ENCODE data around the gene SPTBN5. TPM values are rescaled to one million over a fixed set of nuclear protein-coding genes. Genes with fewer than 3 reads are reported as not detected.

The SPTBN5 gene
- total RNA-seq, 1 experiment from 2014 or later = 1.2 TPM

DNA sequence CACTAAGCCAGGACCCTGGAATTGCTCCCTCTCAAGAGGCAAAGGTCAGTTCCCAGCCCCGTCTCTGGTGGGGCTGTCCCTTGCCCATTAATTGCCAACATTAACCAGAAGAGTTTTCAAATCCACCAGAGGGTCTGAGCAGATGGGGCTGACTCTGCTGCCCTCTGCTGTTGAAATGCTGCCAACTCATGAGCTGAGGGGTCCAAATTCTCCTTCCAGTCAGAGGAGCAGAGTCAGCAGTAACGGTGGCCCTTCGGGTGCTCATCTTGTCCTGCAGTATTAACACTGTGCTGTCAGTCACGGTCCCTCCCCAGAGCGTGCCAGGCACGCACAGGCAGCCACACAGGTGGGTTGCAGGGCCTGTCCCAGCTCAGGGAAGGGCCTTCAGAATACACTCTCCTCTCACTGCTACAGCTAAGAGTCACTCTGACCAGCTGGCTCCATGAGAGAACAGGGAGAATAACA is 10.7 kb upstream of the SPTBN5 start:
- POLR2A ChIA-PET = interaction anchor here (0.7 kb wide), 1 partner anchor 85 kb away, joined by 3 read pairs; no protein-coding TSS in a partner anchor
- H3K9me3 Mint-ChIP-seq = no peaks in the 10 kb centered on the region
- H3K27ac Mint-ChIP-seq = peak overlapping the region; percentile 86
- peaks cover 42% of the 10 kb centered on the region for H3K36me3 Mint-ChIP-seq
- no peaks in the 10 kb centered on the region for H3K27me3 Mint-ChIP-seq (ENCODE audit: low read depth)
- peak; percentile 91 for ATAC-seq
- H3K4me1 Mint-ChIP-seq = peaks cover 7% of the 10 kb centered on the region
- H3K4me3 Mint-ChIP-seq = no peak overlapping the region
- TF ChIP-seq NFE2L1 (CRISPR knock-in tag; IDR thresholded peaks at IDR 0.05) = no peak
- TF ChIP-seq, protein P1, sequence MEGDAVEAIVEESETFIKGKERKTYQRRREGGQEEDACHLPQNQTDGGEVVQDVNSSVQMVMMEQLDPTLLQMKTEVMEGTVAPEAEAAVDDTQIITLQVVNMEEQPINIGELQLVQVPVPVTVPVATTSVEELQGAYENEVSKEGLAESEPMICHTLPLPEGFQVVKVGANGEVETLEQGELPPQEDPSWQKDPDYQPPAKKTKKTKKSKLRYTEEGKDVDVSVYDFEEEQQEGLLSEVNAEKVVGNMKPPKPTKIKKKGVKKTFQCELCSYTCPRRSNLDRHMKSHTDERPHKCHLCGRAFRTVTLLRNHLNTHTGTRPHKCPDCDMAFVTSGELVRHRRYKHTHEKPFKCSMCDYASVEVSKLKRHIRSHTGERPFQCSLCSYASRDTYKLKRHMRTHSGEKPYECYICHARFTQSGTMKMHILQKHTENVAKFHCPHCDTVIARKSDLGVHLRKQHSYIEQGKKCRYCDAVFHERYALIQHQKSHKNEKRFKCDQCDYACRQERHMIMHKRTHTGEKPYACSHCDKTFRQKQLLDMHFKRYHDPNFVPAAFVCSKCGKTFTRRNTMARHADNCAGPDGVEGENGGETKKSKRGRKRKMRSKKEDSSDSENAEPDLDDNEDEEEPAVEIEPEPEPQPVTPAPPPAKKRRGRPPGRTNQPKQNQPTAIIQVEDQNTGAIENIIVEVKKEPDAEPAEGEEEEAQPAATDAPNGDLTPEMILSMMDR (IDR thresholded peaks at IDR 0.05) = peak; percentile 63
- peak; percentile 81 for DNase-seq (ENCODE audit: low spot score)
- CTCF ChIA-PET = interaction anchor here (0.5 to 3.0 kb wide), 79 partner anchors 9 to 999 kb away, joined by 3 to 83 read pairs (median 5); partner anchors contain the start of genes EHD4, MAPKBP1, MGA and PLA2G4B

DNA sequence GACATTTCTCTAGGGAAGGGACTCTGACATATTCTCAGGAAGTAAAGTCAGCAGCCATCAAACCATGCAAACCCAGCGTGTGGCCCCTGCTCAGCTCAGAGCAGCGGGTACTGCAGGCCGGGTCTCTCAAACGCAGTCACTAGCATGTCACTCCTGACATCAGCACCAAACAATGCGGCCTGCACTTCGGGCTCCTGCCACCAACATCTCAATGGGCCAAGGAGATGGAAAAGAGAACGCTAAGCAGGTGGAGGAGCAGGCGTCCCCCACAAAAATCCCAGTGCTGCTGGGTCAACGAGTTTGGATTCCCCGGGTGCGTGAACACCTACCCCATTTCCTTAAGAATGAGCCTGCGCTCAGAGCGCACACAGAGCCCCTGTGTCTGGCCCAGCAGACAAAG is 9.9 kb upstream of the SPTBN5 start:
- H3K36me3 Mint-ChIP-seq = peaks cover 39% of the 10 kb centered on the region
- H3K4me3 Mint-ChIP-seq = no peak overlapping the region
- H3K27me3 Mint-ChIP-seq (ENCODE audit: low read depth) = no peaks in the 10 kb centered on the region
- H3K4me1 Mint-ChIP-seq = peaks cover 7% of the 10 kb centered on the region
- DNase-seq (ENCODE audit: low spot score) (no peak), ATAC-seq (no peak)
- CTCF ChIA-PET = interaction anchor here (1.0 to 3.0 kb wide), 13 partner anchors 12 to 300 kb away, joined by 3 to 83 read pairs (median 18); partner anchors contain the start of genes EHD4 and MAPKBP1
- POLR2A ChIA-PET = no interaction called here
- no peak overlapping the region for H3K27ac Mint-ChIP-seq
- no peaks in the 10 kb centered on the region for H3K9me3 Mint-ChIP-seq
- no peak for TF ChIP-seq TCF7 (CRISPR knock-in tag; IDR thresholded peaks at IDR 0.05; ENCODE audit: low read depth)
- TF ChIP-seq RELA (CRISPR knock-in tag; IDR thresholded peaks at IDR 0.05; ENCODE audit: borderline replicate concordance) = no peak
- no peak for TF ChIP-seq GABPB1 (CRISPR knock-in tag; IDR thresholded peaks at IDR 0.05)
- no peak for TF ChIP-seq ZNF317 (CRISPR knock-in tag; IDR thresholded peaks at IDR 0.05; ENCODE audit: borderline replicate concordance, low read depth)
- no peak for TF ChIP-seq EMX1 (CRISPR knock-in tag; IDR thresholded peaks at IDR 0.05)
- TF ChIP-seq FOXK1 (CRISPR knock-in tag; IDR thresholded peaks at IDR 0.05) = no peak
- no peak for TF ChIP-seq GTF2I (CRISPR knock-in tag; conservative IDR thresholded peaks at IDR 0.05)
- TF ChIP-seq, protein P2, sequence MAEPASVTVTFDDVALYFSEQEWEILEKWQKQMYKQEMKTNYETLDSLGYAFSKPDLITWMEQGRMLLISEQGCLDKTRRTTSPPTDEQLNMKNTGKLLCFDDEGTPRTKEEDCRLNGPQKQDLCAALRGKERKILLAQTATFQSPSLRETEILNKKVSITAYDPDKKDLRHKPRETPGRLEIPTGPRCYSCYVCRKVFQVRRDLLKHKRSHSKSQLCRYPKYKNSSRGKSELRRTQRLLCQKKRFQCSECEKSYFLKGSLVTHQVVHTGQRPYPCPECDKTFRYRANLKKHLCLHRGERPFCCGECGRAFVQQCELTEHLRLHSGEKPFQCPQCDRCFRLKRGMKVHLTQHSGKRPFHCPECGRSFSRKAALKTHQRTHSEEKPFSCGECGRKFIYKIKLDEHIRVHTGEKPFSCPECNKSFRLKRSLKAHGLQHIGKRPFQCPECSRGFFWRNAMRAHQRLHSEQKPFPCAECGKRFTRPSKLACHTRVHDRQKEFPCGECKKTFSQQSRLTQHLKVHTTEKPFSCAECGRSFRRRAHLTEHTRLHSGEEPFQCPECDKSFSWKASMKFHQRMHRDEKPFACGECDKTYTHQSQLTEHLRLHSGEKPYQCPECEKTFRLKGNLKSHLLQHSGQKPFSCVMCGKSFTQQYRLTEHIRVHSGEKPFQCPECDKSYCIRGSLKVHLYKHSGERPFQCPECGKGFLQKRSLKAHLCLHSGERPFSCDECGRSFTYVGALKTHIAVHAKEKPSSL (CRISPR knock-in tag; conservative IDR thresholded peaks at IDR 0.05) = no peak
- TF ChIP-seq TP53 (CRISPR knock-in tag; IDR thresholded peaks at IDR 0.05) = no peak
- TF ChIP-seq ZNF671 (CRISPR knock-in tag; IDR thresholded peaks at IDR 0.05) = no peak
- no peak for TF ChIP-seq CREM (CRISPR knock-in tag; IDR thresholded peaks at IDR 0.05)
- no peak for TF ChIP-seq NR1H2 (CRISPR knock-in tag; IDR thresholded peaks at IDR 0.05)
- TF ChIP-seq FOXP1 (CRISPR knock-in tag; IDR thresholded peaks at IDR 0.05; ENCODE audit: borderline replicate concordance) = no peak
- TF ChIP-seq, protein P3, sequence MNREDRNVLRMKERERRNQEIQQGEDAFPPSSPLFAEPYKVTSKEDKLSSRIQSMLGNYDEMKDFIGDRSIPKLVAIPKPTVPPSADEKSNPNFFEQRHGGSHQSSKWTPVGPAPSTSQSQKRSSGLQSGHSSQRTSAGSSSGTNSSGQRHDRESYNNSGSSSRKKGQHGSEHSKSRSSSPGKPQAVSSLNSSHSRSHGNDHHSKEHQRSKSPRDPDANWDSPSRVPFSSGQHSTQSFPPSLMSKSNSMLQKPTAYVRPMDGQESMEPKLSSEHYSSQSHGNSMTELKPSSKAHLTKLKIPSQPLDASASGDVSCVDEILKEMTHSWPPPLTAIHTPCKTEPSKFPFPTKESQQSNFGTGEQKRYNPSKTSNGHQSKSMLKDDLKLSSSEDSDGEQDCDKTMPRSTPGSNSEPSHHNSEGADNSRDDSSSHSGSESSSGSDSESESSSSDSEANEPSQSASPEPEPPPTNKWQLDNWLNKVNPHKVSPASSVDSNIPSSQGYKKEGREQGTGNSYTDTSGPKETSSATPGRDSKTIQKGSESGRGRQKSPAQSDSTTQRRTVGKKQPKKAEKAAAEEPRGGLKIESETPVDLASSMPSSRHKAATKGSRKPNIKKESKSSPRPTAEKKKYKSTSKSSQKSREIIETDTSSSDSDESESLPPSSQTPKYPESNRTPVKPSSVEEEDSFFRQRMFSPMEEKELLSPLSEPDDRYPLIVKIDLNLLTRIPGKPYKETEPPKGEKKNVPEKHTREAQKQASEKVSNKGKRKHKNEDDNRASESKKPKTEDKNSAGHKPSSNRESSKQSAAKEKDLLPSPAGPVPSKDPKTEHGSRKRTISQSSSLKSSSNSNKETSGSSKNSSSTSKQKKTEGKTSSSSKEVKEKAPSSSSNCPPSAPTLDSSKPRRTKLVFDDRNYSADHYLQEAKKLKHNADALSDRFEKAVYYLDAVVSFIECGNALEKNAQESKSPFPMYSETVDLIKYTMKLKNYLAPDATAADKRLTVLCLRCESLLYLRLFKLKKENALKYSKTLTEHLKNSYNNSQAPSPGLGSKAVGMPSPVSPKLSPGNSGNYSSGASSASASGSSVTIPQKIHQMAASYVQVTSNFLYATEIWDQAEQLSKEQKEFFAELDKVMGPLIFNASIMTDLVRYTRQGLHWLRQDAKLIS (CRISPR knock-in tag; IDR thresholded peaks at IDR 0.05; ENCODE audit: borderline replicate concordance) = no peak
- TF ChIP-seq, protein P4, sequence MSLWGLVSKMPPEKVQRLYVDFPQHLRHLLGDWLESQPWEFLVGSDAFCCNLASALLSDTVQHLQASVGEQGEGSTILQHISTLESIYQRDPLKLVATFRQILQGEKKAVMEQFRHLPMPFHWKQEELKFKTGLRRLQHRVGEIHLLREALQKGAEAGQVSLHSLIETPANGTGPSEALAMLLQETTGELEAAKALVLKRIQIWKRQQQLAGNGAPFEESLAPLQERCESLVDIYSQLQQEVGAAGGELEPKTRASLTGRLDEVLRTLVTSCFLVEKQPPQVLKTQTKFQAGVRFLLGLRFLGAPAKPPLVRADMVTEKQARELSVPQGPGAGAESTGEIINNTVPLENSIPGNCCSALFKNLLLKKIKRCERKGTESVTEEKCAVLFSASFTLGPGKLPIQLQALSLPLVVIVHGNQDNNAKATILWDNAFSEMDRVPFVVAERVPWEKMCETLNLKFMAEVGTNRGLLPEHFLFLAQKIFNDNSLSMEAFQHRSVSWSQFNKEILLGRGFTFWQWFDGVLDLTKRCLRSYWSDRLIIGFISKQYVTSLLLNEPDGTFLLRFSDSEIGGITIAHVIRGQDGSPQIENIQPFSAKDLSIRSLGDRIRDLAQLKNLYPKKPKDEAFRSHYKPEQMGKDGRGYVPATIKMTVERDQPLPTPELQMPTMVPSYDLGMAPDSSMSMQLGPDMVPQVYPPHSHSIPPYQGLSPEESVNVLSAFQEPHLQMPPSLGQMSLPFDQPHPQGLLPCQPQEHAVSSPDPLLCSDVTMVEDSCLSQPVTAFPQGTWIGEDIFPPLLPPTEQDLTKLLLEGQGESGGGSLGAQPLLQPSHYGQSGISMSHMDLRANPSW (CRISPR knock-in tag; conservative IDR thresholded peaks at IDR 0.05; ENCODE audit: low read depth) = no peak
- TF ChIP-seq, protein P5, sequence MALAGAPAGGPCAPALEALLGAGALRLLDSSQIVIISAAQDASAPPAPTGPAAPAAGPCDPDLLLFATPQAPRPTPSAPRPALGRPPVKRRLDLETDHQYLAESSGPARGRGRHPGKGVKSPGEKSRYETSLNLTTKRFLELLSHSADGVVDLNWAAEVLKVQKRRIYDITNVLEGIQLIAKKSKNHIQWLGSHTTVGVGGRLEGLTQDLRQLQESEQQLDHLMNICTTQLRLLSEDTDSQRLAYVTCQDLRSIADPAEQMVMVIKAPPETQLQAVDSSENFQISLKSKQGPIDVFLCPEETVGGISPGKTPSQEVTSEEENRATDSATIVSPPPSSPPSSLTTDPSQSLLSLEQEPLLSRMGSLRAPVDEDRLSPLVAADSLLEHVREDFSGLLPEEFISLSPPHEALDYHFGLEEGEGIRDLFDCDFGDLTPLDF (CRISPR knock-in tag; IDR thresholded peaks at IDR 0.05) = no peak
- no peak for TF ChIP-seq TEAD4 (CRISPR knock-in tag; IDR thresholded peaks at IDR 0.05)
